GM18907 (cell line): ENCODE measurements around the gene CDKN1A.

Experiments used
- ATAC-seq: cut with Tn5 transposase; IDR thresholded peaks from one replicate; pipeline ENCODE4 v1.9.1; 2021; ENCODE audit warnings: mild to moderate bottlenecking, moderate library complexity; ENCODE audit not compliant: unreplicated experiment

The CDKN1A gene

DNA sequence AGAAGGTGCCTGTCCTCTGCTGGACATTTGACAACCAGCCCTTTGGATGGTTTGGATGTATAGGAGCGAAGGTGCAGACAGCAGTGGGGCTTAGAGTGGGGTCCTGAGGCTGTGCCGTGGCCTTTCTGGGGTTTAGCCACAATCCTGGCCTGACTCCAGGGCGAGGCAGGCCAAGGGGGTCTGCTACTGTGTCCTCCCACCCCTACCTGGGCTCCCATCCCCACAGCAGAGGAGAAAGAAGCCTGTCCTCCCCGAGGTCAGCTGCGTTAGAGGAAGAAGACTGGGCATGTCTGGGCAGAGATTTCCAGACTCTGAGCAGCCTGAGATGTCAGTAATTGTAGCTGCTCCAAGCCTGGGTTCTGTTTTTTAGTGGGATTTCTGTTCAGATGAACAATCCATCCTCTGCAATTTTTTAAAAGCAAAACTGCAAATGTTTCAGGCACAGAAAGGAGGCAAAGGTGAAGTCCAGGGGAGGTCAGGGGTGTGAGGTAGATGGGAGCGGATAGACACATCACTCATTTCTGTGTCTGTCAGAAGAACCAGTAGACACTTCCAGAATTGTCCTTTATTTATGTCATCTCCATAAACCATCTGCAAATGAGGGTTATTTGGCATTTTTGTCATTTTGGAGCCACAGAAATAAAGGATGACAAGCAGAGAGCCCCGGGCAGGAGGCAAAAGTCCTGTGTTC, 1.3 kb upstream of the CDKN1A start:
- no peak for ATAC-seq

DNA sequence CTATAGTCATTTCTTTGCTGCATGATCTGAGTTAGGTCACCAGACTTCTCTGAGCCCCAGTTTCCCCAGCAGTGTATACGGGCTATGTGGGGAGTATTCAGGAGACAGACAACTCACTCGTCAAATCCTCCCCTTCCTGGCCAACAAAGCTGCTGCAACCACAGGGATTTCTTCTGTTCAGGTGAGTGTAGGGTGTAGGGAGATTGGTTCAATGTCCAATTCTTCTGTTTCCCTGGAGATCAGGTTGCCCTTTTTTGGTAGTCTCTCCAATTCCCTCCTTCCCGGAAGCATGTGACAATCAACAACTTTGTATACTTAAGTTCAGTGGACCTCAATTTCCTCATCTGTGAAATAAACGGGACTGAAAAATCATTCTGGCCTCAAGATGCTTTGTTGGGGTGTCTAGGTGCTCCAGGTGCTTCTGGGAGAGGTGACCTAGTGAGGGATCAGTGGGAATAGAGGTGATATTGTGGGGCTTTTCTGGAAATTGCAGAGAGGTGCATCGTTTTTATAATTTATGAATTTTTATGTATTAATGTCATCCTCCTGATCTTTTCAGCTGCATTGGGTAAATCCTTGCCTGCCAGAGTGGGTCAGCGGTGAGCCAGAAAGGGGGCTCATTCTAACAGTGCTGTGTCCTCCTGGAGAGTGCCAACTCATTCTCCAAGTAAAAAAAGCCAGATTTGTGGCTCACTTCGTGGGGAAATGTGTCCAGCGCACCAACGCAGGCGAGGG, 594 bp upstream of the CDKN1A start:
- ATAC-seq, result no peak

DNA sequence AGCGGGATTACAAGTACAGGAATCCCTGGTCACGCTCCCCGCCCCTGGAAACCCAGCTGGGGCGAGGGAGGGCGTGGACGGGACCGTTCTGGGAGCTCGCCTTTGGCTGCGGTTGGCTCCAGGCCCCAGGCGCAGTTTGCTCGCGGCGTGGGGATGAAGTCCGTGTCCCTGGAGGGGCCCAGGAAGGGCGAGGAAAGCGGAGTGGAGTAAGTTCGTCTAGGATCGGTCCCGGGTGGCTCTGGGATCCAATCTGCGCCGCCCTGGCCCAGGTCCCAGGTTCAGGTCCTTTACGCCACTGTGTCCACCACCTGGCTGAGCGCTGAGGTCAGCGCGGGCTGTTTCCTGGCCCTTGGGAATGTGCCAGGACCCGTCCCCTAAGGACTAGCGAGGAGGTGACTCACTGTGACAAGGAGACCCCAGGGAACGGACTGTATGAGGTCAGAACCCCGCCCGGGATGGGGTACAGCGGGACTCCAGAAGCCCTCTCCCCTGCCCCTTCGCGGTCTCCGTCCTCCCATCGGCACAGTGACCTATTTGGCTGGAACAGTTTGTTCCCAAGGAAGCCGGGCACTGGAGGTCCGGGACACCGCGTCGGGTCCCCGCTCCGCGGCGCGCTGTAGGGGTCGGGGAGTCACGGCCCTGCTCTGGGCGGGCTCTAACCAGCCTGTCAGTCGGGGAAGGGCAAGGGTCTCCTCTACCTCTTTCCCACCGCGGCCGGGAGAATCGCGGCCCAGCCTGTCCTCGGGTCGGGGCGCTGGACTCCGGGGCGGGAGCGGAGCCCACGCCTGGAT, 724 bp downstream of the CDKN1A start:
- ATAC-seq, result no peak

DNA sequence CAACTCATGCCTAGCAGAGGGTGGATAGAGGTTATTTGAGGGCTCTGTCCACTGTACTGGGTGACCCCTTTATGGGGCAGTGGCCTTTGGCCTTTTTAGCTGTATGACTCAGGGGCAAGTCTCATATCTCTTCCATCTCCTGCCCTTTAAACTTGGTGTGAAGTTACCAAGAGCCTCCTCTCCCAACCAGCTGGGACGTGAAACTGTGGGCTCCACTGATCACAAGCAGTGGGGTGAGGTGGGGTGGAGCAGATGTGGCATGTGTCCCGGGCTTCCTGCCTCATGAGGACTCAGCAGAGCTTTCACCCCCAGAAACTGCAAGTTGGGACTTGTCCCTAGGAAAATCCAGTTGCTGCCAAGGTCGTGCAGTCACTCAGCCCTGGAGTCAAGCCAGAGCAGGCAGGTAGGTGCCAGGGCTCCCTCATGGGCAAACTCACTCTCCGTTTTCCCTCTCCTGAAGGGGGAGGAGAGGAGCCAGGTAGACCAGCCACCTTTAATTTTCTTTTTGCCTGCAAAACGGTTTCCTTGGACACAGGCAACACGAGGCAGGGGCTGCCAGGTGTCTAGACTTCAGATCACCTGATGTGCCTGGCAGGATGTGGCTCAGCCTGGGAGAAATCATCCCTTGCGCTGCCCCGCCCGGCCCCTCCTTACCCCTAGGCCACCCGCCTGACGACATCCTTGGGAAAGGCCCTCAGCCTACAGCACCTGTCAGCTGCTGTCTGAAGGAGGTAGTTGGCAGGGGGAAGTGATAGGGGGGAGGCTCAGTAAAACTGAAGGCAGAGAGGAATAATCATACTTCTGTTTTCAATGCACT, 4.0 kb downstream of the CDKN1A start:
- ATAC-seq, result peak; percentile 35

DNA sequence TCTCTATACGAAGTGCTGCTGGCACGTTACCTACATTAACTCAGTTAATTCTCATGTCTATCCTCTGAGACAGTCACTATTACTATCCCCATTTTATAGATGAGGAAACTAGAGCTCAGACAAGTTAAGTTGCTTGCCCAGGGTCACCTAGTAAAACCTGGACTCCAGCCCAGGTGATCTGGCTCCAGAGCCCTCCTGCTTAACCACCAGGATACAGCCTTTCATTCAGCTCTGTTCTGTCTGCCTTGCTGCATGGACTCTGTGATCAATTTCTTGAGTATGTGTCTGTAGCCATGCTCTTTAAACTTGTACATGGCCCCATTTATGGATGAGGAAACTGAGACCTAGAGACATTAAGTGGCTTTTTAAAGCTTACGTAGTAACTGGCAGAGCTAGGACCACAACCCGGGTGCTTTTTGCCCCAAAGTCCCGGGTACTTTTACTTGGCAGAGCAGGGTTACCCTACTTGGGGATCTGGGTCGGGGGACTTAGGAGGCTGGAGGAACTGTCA, 4.7 kb downstream of the CDKN1A start:
- ATAC-seq, result no peak

DNA sequence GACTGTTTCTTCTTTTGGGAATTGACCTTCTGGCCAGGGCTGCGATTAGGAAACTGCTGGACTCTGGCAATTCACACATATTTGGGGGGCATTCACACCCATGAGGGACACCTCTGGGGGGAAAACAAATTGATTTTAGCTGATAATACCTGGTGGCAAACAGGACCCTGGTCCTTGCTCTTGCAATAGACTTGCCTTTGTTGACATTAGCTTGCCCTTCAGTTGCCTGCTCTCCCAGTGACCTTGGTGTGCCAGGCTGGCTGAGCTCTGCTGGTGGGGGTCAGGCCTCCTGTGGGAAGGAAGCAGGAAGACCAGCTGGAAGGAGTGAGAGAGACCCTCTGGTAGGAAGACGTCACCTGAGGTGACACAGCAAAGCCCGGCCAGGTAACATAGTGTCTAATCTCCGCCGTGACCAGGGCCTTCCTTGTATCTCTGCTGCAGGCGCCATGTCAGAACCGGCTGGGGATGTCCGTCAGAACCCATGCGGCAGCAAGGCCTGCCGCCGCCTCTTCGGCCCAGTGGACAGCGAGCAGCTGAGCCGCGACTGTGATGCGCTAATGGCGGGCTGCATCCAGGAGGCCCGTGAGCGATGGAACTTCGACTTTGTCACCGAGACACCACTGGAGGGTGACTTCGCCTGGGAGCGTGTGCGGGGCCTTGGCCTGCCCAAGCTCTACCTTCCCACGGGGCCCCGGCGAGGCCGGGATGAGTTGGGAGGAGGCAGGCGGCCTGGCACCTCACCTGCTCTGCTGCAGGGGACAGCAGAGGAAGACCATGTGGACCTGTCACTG, 5.3 kb downstream of the CDKN1A start:
- ATAC-seq, result no peak

DNA sequence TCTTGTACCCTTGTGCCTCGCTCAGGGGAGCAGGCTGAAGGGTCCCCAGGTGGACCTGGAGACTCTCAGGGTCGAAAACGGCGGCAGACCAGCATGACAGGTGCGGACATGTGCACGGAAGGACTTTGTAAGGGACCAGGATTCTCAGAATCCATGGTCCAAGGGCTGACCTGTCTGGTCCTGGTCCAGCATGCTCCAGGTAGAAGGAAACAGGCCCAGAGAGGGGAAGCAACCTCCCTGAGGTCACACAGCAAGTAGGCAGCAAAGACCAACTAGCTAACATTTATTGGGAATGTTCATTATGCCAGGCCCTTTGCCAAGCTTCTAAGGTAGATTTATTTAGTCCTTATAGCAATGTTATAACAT, 5.9 kb downstream of the CDKN1A start:
- no peak for ATAC-seq

DNA sequence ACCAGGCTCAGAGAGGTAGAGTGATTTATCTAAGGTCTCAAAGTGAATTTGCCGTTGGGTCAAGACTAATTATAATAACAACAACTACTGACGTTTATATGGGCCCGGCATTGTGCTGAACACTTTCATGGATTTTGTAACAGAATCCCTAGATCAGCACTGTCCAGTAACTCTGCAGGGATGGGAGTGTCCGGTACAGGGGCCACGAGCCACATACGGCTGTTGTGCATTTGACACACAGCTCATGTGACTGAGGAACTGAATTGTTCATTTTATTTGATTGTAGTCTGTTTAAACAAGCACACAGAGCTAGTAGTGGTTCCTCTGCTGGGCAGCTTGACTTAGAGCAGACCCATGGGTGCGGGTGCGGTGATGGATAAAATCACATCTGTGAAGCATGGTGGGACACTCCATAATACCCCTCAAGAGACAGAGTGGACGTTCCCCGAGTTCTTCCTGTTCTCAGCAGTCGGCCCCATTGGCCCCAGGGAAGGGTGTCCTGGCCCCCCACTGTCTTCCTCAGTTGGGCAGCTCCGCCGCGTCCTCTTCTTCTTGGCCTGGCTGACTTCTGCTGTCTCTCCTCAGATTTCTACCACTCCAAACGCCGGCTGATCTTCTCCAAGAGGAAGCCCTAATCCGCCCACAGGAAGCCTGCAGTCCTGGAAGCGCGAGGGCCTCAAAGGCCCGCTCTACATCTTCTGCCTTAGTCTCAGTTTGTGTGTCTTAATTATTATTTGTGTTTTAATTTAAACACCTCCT, 6.8 kb downstream of the CDKN1A start:
- ATAC-seq, result no peak

DNA sequence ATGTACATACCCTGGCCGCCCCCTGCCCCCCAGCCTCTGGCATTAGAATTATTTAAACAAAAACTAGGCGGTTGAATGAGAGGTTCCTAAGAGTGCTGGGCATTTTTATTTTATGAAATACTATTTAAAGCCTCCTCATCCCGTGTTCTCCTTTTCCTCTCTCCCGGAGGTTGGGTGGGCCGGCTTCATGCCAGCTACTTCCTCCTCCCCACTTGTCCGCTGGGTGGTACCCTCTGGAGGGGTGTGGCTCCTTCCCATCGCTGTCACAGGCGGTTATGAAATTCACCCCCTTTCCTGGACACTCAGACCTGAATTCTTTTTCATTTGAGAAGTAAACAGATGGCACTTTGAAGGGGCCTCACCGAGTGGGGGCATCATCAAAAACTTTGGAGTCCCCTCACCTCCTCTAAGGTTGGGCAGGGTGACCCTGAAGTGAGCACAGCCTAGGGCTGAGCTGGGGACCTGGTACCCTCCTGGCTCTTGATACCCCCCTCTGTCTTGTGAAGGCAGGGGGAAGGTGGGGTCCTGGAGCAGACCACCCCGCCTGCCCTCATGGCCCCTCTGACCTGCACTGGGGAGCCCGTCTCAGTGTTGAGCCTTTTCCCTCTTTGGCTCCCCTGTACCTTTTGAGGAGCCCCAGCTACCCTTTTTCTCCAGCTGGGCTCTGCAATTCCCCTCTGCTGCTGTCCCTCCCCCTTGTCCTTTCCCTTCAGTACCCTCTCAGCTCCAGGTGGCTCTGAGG, 7.6 kb downstream of the CDKN1A start:
- ATAC-seq, result no peak

DNA sequence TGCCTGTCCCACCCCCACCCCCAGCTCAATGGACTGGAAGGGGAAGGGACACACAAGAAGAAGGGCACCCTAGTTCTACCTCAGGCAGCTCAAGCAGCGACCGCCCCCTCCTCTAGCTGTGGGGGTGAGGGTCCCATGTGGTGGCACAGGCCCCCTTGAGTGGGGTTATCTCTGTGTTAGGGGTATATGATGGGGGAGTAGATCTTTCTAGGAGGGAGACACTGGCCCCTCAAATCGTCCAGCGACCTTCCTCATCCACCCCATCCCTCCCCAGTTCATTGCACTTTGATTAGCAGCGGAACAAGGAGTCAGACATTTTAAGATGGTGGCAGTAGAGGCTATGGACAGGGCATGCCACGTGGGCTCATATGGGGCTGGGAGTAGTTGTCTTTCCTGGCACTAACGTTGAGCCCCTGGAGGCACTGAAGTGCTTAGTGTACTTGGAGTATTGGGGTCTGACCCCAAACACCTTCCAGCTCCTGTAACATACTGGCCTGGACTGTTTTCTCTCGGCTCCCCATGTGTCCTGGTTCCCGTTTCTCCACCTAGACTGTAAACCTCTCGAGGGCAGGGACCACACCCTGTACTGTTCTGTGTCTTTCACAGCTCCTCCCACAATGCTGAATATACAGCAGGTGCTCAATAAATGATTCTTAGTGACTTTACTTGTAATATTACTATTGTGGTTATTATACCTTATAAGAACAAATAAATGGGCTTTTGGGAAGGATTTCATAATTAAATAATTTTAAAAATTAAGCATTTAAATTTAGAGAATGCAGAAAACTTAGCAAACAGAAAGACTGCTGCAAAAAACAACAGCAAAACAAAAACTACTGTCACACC, 8.4 kb downstream of the CDKN1A start:
- ATAC-seq, result no peak

DNA sequence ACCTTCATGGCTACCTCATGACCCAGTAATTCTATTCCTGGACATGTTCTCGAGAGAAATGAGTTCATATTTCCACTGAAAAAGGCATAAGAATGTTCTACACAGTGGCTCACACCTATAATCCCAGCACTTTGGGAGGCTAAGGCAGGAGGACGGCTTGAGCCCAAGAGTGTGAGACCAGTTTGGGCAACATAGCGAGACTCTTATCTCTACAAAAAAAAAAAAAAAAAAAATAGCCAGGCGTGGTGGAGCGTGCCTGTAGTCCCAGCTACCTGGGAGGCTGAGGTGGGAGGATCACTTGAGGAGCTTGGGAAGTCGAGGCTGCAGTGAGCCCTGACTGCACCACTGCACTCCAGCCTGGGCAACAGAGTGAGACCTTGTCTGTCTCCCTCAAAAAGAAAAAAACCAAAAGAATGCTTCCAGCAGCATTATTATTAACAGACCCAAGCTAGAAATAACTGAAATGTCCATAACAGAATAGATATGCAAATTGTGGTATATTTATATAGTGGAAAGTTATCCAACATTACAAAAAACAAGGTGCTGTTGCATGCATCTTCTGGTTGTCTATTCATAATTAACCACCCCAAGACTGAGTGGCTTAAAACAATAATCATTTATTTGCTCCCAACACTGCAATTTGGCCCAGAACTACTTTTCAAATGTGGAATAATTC, 9.7 kb downstream of the CDKN1A start:
- ATAC-seq, result no peak

DNA sequence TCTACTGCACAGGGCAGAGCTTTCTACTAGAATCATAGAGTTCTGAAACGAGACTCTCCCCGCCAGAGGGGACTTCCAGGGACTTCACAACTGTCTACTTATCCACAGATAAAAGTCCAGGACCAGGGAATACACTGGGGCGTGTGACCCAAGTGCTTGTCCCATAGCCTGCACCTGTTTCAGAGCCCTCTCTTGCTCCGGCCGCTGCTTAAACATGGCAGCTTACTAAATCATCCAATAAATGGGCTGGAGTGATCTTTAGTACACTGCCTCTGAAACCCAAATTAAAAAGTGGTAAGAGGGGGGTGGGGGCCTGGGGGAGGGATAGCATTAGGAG, 10.2 kb downstream of the CDKN1A start:
- no peak for ATAC-seq

DNA sequence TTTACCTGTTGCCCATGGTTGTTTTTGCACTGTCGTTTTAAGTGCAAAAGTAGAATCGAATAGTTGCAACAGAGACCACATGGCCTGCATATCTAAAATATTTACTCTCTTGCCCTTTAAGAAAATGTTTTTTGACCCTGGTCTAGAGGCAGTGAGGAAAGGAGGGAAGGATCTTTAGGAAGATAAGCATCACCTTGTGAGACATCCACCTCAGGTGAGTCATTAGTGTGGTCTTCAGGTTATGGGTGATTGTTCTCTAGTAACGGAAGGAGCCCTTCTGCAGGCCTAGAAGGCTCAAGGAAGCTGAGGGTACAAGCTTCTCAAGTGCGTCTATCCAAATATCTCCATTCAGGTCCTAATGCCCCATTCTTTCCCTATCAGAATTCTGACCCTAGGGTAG, 12.5 kb downstream of the CDKN1A start:
- ATAC-seq, result no peak

DNA sequence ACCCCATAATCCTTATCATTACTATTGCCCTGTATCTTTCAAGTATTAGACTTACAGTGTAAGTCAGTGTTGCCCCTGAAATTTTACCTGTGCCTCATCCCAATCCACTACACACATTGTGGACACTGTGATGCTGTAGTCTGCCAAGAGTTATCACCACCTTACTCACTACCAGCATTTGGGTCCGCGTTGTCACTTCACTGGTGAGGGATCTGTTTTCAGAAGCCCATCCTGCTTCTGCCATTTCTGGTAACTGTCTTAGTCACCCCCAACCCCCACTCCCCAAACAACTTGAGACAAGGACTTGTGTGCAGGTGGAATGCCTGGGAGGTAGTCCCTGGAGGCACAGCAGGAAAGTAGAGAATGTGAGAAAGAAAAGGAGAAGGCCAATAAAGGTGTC, 13.1 kb downstream of the CDKN1A start:
- no peak for ATAC-seq

DNA sequence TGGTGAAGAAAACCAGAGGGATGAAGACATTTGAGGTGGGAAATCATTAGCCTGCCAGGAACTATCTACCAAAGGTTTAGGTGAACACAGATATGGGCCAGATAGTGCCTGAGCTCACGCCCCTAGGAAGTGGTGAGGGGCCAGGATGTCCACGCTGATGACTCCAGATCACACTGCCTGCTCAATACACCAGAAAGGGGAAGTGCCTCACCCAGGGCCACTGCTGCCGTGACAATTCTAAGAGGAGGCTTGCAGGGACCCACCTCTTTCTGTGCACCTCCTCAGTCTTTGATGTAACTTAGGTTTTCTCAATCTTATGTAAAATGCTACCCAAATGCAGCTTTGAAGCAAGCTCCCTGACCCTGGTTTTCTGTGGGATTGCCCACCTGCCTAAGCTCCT, 13.7 kb downstream of the CDKN1A start:
- peak; percentile 62 for ATAC-seq

DNA sequence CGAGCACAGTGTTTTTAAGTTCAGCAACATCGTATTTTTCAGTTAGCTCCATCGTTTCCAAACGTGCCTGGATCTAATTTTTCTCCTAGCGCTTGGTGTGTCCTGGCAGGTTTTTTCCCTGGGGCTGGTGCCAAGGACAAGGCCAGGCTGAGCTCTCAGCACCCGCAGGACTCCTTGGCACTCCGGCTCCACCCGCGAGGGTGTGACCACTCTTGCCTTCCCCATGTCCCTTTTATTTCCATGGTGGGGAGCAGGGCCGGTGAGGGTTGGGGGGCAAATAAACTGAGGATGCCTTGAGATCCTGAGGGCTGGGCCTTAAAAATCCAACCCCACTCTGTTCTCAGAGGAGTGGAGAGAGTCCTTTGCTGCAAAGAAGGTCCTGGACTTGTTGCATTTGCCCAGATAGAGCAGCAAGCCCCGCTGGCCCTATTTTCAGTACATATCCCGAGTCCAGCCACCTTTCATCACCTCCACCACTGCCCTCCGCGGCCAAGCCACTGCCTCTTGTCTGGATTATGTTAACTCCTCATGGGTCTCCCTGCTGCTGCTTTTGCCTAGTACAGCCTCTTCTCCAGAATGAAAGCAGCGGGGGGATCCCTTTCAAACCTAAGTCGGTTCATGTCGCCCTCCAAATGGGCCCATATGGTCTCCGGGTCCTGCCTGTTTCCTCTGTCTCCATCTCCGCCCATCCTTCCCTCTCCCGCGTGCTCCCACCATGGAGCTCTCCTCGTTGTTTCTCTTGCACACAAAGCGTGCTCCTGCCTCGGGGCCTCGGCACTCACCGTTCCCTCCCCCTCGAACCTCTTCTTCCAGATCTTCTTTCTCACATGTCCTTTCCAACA, 14.6 kb downstream of the CDKN1A start:
- ATAC-seq, result no peak
